ENCODE measurements around the gene ZBTB47.

GRCh38 chr3:42675909-42676308 lies 22.4 kb downstream of the ZBTB47 start:
- TF ChIP-seq CTCF (IDR thresholded peaks at IDR 0.05; ENCODE audit: extremely low read depth in 1 of 2, insufficient read depth in 1 of 2, low read depth in 1 of 2, low read length in 2 of 2), result no peak
- TF ChIP-seq FOS (IDR thresholded peaks at IDR 0.05; ENCODE audit: borderline replicate concordance, insufficient read depth, low read length), result no peak
- TF ChIP-seq MYC (IDR thresholded peaks at IDR 0.05; ENCODE audit: low read depth, low read length), result no peak
- no peak for TF ChIP-seq POLR2AphosphoS5 (IDR thresholded peaks at IDR 0.05; ENCODE audit: insufficient read depth, low read depth, low read length)
- no peak for TF ChIP-seq EZH2 (IDR thresholded peaks at IDR 0.05; ENCODE audit: borderline replicate concordance, low read depth, low read length, severe bottlenecking)
